Measurements from ENCODE around the gene LBH.

DNA sequence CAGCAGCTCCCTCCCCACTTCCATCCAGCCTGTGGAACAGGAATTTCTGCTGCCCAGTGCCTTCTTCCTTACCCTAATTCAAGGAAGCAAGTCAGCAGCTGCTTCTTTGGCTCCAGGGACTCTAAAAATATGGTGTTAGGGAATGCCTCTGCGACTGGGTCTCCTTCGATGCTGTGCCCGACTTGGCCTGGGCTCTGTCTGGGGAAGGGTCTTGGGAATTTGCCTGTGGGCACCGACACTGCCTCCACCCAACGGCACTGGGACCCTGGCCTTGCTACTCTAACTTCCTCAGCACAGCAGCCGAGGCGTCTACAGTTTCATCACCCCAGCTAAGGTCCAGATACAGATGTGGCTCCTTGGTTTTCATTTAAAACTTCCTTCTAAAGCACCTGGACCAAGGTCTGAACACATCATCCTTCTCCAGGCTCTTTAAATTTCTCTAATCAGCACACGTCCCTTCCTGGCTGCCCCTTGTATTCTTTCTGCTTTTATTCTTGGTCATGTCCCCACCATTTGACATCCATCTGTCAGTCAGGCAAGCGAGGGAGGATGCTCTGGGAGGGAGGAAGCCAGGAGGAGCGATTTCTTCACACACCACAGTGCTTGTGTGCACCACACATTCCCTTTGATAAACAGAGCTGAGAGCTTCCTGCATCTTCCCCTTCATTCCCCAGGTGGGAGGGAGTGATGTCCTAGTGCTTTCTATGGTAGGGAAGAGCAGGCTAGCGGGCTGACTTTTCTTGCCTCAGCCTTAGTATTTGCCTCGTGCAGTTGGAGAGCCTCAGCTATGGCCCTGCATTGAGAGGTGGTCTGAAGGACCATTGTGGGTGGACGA lies 6.8 kb downstream of the LBH start:
- TF ChIP-seq, protein P1, sequence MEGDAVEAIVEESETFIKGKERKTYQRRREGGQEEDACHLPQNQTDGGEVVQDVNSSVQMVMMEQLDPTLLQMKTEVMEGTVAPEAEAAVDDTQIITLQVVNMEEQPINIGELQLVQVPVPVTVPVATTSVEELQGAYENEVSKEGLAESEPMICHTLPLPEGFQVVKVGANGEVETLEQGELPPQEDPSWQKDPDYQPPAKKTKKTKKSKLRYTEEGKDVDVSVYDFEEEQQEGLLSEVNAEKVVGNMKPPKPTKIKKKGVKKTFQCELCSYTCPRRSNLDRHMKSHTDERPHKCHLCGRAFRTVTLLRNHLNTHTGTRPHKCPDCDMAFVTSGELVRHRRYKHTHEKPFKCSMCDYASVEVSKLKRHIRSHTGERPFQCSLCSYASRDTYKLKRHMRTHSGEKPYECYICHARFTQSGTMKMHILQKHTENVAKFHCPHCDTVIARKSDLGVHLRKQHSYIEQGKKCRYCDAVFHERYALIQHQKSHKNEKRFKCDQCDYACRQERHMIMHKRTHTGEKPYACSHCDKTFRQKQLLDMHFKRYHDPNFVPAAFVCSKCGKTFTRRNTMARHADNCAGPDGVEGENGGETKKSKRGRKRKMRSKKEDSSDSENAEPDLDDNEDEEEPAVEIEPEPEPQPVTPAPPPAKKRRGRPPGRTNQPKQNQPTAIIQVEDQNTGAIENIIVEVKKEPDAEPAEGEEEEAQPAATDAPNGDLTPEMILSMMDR (IDR thresholded peaks at IDR 0.05): no peak
- no peak for TF ChIP-seq POLR2AphosphoS5 (IDR thresholded peaks at IDR 0.05)
